ENCODE measurements around the gene KLHL6.

GRCh38 chr3:183475016-183475763 lies 80.3 kb downstream of the KLHL6 start:
- no peak for TF ChIP-seq CTCF (IDR thresholded peaks at IDR 0.05)
- no peak for TF ChIP-seq POLR2AphosphoS5 (IDR thresholded peaks at IDR 0.05)
- no peak for TF ChIP-seq POLR2A (IDR thresholded peaks at IDR 0.05)
